Measurements from ENCODE around the gene KRT77. TPM values are rescaled to one million over a fixed set of nuclear protein-coding genes. Genes with fewer than 3 reads are reported as not detected.

KRT77 gene
- polyA plus RNA-seq, 1 of the 3 experiments (the other 2 are of a cell fraction) = not detected

DNA sequence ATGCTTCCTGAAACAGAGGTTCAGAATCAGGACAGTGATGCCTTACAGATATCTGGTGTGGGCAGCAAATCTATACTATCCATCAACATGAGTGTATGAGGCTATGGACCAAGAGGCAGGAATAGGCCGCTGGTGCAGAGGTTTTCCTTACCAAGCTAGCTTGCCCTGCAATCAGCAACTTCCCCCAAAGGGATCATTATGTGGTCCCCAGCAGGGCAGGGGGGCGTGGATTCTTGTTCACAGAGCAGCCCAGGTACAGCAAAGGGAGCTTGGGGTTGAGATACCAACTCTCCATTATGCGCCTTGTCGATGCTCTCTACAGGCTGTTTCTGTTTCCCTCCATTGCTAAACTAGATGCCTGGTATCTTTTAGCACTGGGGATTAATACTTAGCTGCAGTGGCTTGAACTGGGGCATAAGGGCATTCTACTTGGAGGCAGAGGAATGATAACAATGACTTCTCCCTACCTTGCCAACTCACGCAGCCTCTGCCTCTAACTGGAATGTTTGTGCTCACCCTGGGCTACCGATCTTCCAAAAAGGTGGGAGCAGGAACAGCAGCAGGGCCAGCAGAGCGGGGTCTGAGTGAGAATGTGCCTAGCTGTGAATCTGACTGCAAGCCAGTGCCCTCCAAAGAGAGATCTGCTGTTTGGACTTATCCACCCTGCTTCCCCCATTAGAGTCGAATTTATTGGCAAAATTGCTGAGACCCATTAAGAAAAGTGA is 12.8 kb downstream of the KRT77 start:
- Histone ChIP-seq H3K27ac (ENCODE audit: low read depth in 2 of 2, low read length in 1 of 2) (no peak overlapping the region), H3F3A (replicated peaks; ENCODE audit: insufficient read depth) (no peaks in the 10 kb centered on the region), H2AFZ (ENCODE audit: low read depth) (no peak overlapping the region), H4K20me1 (ENCODE audit: insufficient read depth) (no peaks in the 10 kb centered on the region), H3K9me3 (no peaks in the 10 kb centered on the region), H3K4me3 (ENCODE audit: low read depth in 2 of 2, low read length in 1 of 2) (no peak overlapping the region), H3K4me1 (ENCODE audit: control insufficient read depth in 1 of 2, insufficient read depth in 2 of 2, low read depth in 1 of 2, low read length in 1 of 2) (peaks cover 0 to 13% of the 10 kb centered on the region in 2 experiments; a peak in 1 of 4 replicates), H3K36me3 (replicated peaks in 1 of 2; ENCODE audit: control insufficient read depth in 1 of 2, insufficient read depth in 2 of 2, low read length in 1 of 2) (no peaks in the 10 kb centered on the region), H3K4me2 (peak overlapping the region; percentile 73), H3K27me3 (ENCODE audit: insufficient read depth) (peaks cover 50% of the 10 kb centered on the region), H3K9ac (no peak overlapping the region), H3K79me2 (ENCODE audit: insufficient read depth) (no peaks in the 10 kb centered on the region), H3K9me2 (no peaks in the 10 kb centered on the region)
- no peak for DNase-seq
- TF ChIP-seq JUND (IDR thresholded peaks at IDR 0.05) = no peak
- TF ChIP-seq, protein P1, sequence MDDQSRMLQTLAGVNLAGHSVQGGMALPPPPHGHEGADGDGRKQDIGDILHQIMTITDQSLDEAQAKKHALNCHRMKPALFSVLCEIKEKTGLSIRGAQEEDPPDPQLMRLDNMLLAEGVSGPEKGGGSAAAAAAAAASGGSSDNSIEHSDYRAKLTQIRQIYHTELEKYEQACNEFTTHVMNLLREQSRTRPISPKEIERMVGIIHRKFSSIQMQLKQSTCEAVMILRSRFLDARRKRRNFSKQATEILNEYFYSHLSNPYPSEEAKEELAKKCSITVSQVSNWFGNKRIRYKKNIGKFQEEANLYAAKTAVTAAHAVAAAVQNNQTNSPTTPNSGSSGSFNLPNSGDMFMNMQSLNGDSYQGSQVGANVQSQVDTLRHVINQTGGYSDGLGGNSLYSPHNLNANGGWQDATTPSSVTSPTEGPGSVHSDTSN (IDR thresholded peaks at IDR 0.05) = no peak
- TF ChIP-seq, protein P2, sequence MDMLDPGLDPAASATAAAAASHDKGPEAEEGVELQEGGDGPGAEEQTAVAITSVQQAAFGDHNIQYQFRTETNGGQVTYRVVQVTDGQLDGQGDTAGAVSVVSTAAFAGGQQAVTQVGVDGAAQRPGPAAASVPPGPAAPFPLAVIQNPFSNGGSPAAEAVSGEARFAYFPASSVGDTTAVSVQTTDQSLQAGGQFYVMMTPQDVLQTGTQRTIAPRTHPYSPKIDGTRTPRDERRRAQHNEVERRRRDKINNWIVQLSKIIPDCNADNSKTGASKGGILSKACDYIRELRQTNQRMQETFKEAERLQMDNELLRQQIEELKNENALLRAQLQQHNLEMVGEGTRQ (IDR thresholded peaks at IDR 0.05; ENCODE audit: borderline replicate concordance, low read depth, low read length) = no peak
- ChIA-PET POLR2A (interaction anchor here (1.3 kb wide), 1 partner anchor 10 kb away, joined by 3 read pairs; the partner anchor contains the start of gene KRT1), CTCF (interaction anchor here (0.7 to 1.2 kb wide), 3 partner anchors 9 to 311 kb away, joined by 3 to 5 read pairs (median 4); partner anchors contain the start of gene KRT1)
- WGBS (ENCODE audit: low lambda C conversion rate) = 52% methylated on average over 8 of the region's 8 CpGs

DNA sequence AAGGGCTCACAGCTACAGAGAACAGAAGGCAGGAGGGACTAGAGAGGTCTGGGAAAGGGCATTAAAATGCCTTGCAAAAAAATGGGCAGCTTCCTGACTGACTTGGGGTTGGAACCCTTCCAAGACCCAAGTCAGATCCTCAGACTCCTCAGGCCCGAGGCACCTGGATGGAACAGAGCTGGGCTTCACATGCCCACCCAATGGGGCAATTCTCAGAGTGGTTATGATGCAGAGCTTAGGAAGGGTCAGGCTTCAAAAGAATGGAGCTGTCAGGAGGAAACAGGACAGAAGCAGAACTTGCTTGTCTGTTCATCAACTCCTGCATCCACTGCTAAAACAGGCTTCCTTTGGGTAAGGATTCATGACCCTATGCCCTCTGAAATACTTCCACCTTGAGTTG is 13.4 kb downstream of the KRT77 start:
- no peak overlapping the region for H3K27ac ChIP-seq (ENCODE audit: low read depth in 2 of 2, low read length in 1 of 2)
- no peak for DNase-seq
- H3K36me3 ChIP-seq (replicated peaks in 1 of 2; ENCODE audit: control insufficient read depth in 1 of 2, insufficient read depth in 2 of 2, low read length in 1 of 2) = no peaks in the 10 kb centered on the region
- H3K9me3 ChIP-seq = no peaks in the 10 kb centered on the region
- peaks cover 0 to 13% of the 10 kb centered on the region in 2 experiments; a peak in 1 of 4 replicates for H3K4me1 ChIP-seq (ENCODE audit: control insufficient read depth in 1 of 2, insufficient read depth in 2 of 2, low read depth in 1 of 2, low read length in 1 of 2)
- H3K4me2 ChIP-seq = no peak overlapping the region
- H3K4me3 ChIP-seq (ENCODE audit: low read depth in 2 of 2, low read length in 1 of 2) = no peak overlapping the region
- H3K9ac ChIP-seq = no peak overlapping the region
- 13% methylated on average over 1 of the region's 1 CpG for WGBS (ENCODE audit: low lambda C conversion rate)
- H3F3A ChIP-seq (replicated peaks; ENCODE audit: insufficient read depth) = no peaks in the 10 kb centered on the region
- no peak overlapping the region for H2AFZ ChIP-seq (ENCODE audit: low read depth)
- CTCF ChIA-PET = interaction anchor here (0.9 to 1.2 kb wide), 2 partner anchors 9 to 189 kb away, joined by 3 to 4 read pairs; partner anchors contain the start of gene KRT1
- H3K27me3 ChIP-seq (ENCODE audit: insufficient read depth) = peaks cover 53% of the 10 kb centered on the region
- TF ChIP-seq EZH2phosphoT487 (IDR thresholded peaks at IDR 0.05; ENCODE audit: borderline replicate concordance, low read depth) (no peak), ELF1 (IDR thresholded peaks at IDR 0.05) (no peak), RAD21 (IDR thresholded peaks at IDR 0.05; ENCODE audit: low read length) (no peak), MXI1 (IDR thresholded peaks at IDR 0.05; ENCODE audit: low read depth, low read length) (no peak), FOXM1 (IDR thresholded peaks at IDR 0.05; ENCODE audit: low read depth) (no peak), GATA2 (CRISPR knock-in tag; IDR thresholded peaks at IDR 0.05) (no peak), TEAD4 (IDR thresholded peaks at IDR 0.05; ENCODE audit: borderline replicate concordance, insufficient read depth) (no peak), FOSL2 (IDR thresholded peaks at IDR 0.05; ENCODE audit: borderline replicate concordance, low read depth) (no peak), RCOR1 (IDR thresholded peaks at IDR 0.05; ENCODE audit: low read length) (no peak), YY1 (IDR thresholded peaks at IDR 0.05; ENCODE audit: low read depth) (no peak), MEF2A (IDR thresholded peaks at IDR 0.05; ENCODE audit: borderline replicate concordance, low read depth) (no peak), NFIC (IDR thresholded peaks at IDR 0.05; ENCODE audit: borderline replicate concordance) (no peak), SIN3A (IDR thresholded peaks at IDR 0.05; ENCODE audit: borderline replicate concordance, low read depth, low read length) (no peak), FOXJ3 (CRISPR knock-in tag; IDR thresholded peaks at IDR 0.05) (no peak)
- TF ChIP-seq, protein P3, sequence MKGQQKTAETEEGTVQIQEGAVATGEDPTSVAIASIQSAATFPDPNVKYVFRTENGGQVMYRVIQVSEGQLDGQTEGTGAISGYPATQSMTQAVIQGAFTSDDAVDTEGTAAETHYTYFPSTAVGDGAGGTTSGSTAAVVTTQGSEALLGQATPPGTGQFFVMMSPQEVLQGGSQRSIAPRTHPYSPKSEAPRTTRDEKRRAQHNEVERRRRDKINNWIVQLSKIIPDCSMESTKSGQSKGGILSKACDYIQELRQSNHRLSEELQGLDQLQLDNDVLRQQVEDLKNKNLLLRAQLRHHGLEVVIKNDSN (IDR thresholded peaks at IDR 0.05; ENCODE audit: borderline replicate concordance, low read depth) = no peak
- TF ChIP-seq, protein P4, sequence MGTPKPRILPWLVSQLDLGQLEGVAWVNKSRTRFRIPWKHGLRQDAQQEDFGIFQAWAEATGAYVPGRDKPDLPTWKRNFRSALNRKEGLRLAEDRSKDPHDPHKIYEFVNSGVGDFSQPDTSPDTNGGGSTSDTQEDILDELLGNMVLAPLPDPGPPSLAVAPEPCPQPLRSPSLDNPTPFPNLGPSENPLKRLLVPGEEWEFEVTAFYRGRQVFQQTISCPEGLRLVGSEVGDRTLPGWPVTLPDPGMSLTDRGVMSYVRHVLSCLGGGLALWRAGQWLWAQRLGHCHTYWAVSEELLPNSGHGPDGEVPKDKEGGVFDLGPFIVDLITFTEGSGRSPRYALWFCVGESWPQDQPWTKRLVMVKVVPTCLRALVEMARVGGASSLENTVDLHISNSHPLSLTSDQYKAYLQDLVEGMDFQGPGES (IDR thresholded peaks at IDR 0.05; ENCODE audit: low read depth, low read length) = no peak
- TF ChIP-seq, protein P5, sequence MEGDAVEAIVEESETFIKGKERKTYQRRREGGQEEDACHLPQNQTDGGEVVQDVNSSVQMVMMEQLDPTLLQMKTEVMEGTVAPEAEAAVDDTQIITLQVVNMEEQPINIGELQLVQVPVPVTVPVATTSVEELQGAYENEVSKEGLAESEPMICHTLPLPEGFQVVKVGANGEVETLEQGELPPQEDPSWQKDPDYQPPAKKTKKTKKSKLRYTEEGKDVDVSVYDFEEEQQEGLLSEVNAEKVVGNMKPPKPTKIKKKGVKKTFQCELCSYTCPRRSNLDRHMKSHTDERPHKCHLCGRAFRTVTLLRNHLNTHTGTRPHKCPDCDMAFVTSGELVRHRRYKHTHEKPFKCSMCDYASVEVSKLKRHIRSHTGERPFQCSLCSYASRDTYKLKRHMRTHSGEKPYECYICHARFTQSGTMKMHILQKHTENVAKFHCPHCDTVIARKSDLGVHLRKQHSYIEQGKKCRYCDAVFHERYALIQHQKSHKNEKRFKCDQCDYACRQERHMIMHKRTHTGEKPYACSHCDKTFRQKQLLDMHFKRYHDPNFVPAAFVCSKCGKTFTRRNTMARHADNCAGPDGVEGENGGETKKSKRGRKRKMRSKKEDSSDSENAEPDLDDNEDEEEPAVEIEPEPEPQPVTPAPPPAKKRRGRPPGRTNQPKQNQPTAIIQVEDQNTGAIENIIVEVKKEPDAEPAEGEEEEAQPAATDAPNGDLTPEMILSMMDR (IDR thresholded peaks at IDR 0.05) = no peak
- TF ChIP-seq, protein P6, sequence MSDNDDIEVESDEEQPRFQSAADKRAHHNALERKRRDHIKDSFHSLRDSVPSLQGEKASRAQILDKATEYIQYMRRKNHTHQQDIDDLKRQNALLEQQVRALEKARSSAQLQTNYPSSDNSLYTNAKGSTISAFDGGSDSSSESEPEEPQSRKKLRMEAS (IDR thresholded peaks at IDR 0.05; ENCODE audit: low read depth) = no peak
- no peaks in the 10 kb centered on the region for H3K9me2 ChIP-seq
- no peaks in the 10 kb centered on the region for H4K20me1 ChIP-seq (ENCODE audit: insufficient read depth)
- POLR2A ChIA-PET = interaction anchor here (1.3 kb wide), 1 partner anchor 9 kb away, joined by 3 read pairs; the partner anchor contains the start of gene KRT1
- no peaks in the 10 kb centered on the region for H3K79me2 ChIP-seq (ENCODE audit: insufficient read depth)

Data from SK-N-SH (cell line).